Activated effector memory CD4-positive, alpha-beta T cell treated with anti-CD3 and anti-CD28 coated beads, Interleukin-2, amount 50 U/mL, for 16 hours (primary cell): ENCODE measurements around the gene STRIP2.

Experiments
- DNase-seq: peaks from one replicate; pipeline ENCODE4 v3.0.0-alpha.2; 2020

The STRIP2 gene

GRCh38 chr7:129535896-129536295, 101.7 kb downstream of the STRIP2 start:
- no peak for DNase-seq

GRCh38 chr7:129536323-129536722, 102.1 kb downstream of the STRIP2 start:
- no peak for DNase-seq
